NCI-H2196 (cell line): ENCODE data around the gene HDAC2.
A peak's percentile ranks its signal among the peaks of the same experiment; 100 is the strongest.
"Not testable (repeated sequence)": the region's sequence is repeated elsewhere in the genome, so short reads cannot be mapped to it uniquely, and the experiment has no call there.

Source experiments
- DNase-seq: peaks from one replicate; lab custom pipeline; 2025; ENCODE audit not compliant: unreplicated experiment; lab: John Stamatoyannopoulos, UW

Gene HDAC2

GRCh38 chr6:113920663-113921267, 50.2 kb downstream of the HDAC2 start:
- no peak for DNase-seq

GRCh38 chr6:113910285-113910684, 60.7 kb downstream of the HDAC2 start:
- not testable (repeated sequence) for DNase-seq

GRCh38 chr6:113909224-113909856, 61.6 kb downstream of the HDAC2 start:
- peak; percentile 76 for DNase-seq

GRCh38 chr6:113908801-113909200, 62.1 kb downstream of the HDAC2 start:
- no peak for DNase-seq

- DNase-seq = no peak
Observed at GRCh38 chr6:113907102-113907815, 63.7 kb downstream of the HDAC2 start.

GRCh38 chr6:113903666-113904330, 67.2 kb downstream of the HDAC2 start:
- no peak for DNase-seq

- no peak for DNase-seq
Observed at GRCh38 chr6:113901482-113901881, 69.5 kb downstream of the HDAC2 start.

GRCh38 chr6:113894712-113895674, 76.0 kb downstream of the HDAC2 start:
- DNase-seq = no peak

- DNase-seq = no peak
Observed at GRCh38 chr6:113893866-113894265, 77.1 kb downstream of the HDAC2 start.

- DNase-seq = no peak
Observed at GRCh38 chr6:113893451-113893850, 77.5 kb downstream of the HDAC2 start.

- no peak for DNase-seq
Observed at GRCh38 chr6:113888956-113889630, 81.9 kb downstream of the HDAC2 start.

GRCh38 chr6:113888493-113888892, 82.5 kb downstream of the HDAC2 start:
- DNase-seq = no peak

GRCh38 chr6:113886512-113886911, 84.4 kb downstream of the HDAC2 start:
- no peak for DNase-seq

GRCh38 chr6:113884011-113884410, 86.9 kb downstream of the HDAC2 start:
- DNase-seq = no peak
